HG03196 (cell line): Measurements from ENCODE around the gene MED14.

Experiments used
- ATAC-seq: cut with Tn5 transposase; IDR thresholded peaks from one replicate; pipeline ENCODE4 v1.9.1; 2021; ENCODE audit not compliant: unreplicated experiment

Gene MED14

GRCh38 chrX:40615976-40616375 is 119.4 kb downstream of the MED14 start:
- ATAC-seq: no peak

GRCh38 chrX:40612511-40612910 is 122.8 kb downstream of the MED14 start:
- no peak for ATAC-seq

GRCh38 chrX:40607381-40607780 is 128.0 kb downstream of the MED14 start:
- ATAC-seq: no peak

GRCh38 chrX:40603446-40603845 is 131.9 kb downstream of the MED14 start:
- ATAC-seq: no peak
